Measurements from ENCODE around the gene COL15A1. TPM values are rescaled to one million over a fixed set of nuclear protein-coding genes. Genes with fewer than 3 reads are reported as not detected.

The COL15A1 gene
- total RNA-seq, 4 donors from 2014 or later: 4.6 to 51.9 (median 10.7) TPM

DNA sequence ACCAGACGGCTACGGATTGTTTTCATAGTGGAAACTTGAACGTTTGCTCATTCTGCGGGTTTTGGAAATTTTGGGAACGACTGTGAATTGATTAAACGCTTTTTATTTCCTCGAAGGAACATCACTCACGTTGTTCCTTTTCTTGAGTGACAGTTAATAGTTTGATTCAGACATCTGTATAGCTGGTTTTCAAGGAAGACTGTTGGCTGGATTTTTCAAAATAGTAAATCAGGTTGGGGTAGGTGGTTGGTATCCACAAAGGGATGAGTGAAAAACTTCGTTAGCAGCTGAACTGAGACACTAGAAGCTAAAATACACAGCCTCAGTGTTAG lies 162.3 kb downstream of the COL15A1 start:
- Histone ChIP-seq H3K36me3 (no peaks in the 10 kb centered on the region), H3K27me3 (no peaks in the 10 kb centered on the region), H3K4me3 (peak overlapping the region; percentile 57 to 96 (median 78)), H3K27ac (peak overlapping the region; percentile 88 to 95 (median 93)), H3K4me1 (peaks cover 15 to 73% (median 33%) of the 10 kb centered on the region in 4 donors), H3K9me3 (no peaks in the 10 kb centered on the region)
- 0 to 2% methylated on average over 7 to 9 of the region's 9 CpGs for WGBS, 2 donors (ENCODE audit: low coverage in 1 of 2)
- DNase-seq: no peak
- in situ Hi-C loops (cut with MboI; ENCODE audit: low pct_ligation_motif_present in 1 of 4, low pct_unique_long_range_greater_than_20kb in 1 of 4, low sequenced_read_pairs in 3 of 4): no loop called here
- intact Hi-C loops (cut with DNase I; ENCODE audit: low total_unique reads): no loop called here
- TF ChIP-seq EP300 (IDR thresholded peaks at IDR 0.05; ENCODE audit: low read depth) (no peak), POLR2A (IDR thresholded peaks at IDR 0.05) (no peak), POLR2AphosphoS5 (IDR thresholded peaks at IDR 0.05) (no peak)
- TF ChIP-seq, protein P1, sequence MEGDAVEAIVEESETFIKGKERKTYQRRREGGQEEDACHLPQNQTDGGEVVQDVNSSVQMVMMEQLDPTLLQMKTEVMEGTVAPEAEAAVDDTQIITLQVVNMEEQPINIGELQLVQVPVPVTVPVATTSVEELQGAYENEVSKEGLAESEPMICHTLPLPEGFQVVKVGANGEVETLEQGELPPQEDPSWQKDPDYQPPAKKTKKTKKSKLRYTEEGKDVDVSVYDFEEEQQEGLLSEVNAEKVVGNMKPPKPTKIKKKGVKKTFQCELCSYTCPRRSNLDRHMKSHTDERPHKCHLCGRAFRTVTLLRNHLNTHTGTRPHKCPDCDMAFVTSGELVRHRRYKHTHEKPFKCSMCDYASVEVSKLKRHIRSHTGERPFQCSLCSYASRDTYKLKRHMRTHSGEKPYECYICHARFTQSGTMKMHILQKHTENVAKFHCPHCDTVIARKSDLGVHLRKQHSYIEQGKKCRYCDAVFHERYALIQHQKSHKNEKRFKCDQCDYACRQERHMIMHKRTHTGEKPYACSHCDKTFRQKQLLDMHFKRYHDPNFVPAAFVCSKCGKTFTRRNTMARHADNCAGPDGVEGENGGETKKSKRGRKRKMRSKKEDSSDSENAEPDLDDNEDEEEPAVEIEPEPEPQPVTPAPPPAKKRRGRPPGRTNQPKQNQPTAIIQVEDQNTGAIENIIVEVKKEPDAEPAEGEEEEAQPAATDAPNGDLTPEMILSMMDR (IDR thresholded peaks at IDR 0.05): no peak

DNA sequence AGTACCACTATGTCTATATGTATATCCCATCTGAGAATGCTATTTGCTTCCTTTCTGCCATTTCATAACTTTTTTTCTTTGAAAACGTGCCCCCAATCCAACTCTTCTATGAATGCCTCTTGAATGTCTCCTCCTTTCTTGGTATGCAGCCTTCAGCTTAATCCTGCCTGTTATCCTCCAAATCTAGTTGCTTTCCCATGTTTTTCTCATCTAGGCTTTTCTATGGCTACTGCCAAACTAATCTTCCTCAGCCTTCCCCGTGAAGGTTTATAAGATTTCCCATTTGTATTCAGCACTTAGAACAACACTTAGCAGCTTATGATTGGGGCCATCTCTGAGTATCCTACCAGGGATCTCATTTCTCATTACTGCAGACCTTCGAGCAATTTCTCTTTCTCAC lies 163.7 kb downstream of the COL15A1 start:
- Histone ChIP-seq H3K4me1 (peaks cover 19 to 81% (median 39%) of the 10 kb centered on the region in 4 donors), H3K27ac (peak overlapping the region; percentile 88 to 95 (median 93)), H3K27me3 (no peaks in the 10 kb centered on the region), H3K36me3 (no peaks in the 10 kb centered on the region), H3K4me3 (no peak overlapping the region), H3K9me3 (no peaks in the 10 kb centered on the region)
- intact Hi-C loops (cut with DNase I; ENCODE audit: low total_unique reads): no loop called here
- WGBS, 2 donors (ENCODE audit: low coverage in 1 of 2): 32 to 44% methylated on average over 3 of the region's 3 CpGs
- in situ Hi-C loops (cut with MboI; ENCODE audit: low pct_ligation_motif_present in 1 of 4, low pct_unique_long_range_greater_than_20kb in 1 of 4, low sequenced_read_pairs in 3 of 4): no loop called here
- TF ChIP-seq POLR2AphosphoS5 (IDR thresholded peaks at IDR 0.05) (no peak), POLR2A (IDR thresholded peaks at IDR 0.05) (no peak), EP300 (IDR thresholded peaks at IDR 0.05; ENCODE audit: low read depth) (no peak)
- TF ChIP-seq, protein P1 (IDR thresholded peaks at IDR 0.05): no peak
- DNase-seq: no peak

DNA sequence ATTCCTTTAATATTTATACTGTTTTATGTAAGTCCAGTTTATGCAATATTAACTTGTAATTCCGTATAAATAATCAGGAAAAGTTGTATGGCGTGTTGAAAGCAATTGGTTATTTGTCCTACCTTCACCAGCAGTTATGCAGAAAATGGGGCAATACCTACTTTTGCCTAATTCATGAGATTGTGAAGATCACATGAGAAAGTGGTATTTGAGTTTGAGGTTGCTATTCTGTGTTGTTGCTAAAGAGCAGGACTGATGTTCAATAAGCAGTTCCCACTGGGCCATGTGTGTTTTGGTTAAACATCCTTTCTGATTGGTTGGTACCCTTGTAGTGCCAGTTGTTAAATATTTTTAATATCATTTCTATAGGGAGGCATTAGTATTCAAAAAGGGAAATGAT lies 164.4 kb downstream of the COL15A1 start:
- Histone ChIP-seq H3K9me3 (no peaks in the 10 kb centered on the region), H3K36me3 (no peaks in the 10 kb centered on the region), H3K4me1 (peaks cover 25 to 83% (median 46%) of the 10 kb centered on the region in 4 donors), H3K27me3 (no peaks in the 10 kb centered on the region), H3K27ac (peak overlapping the region; percentile 88 to 95 (median 93)), H3K4me3 (no peak overlapping the region)
- TF ChIP-seq POLR2A (IDR thresholded peaks at IDR 0.05) (no peak), EP300 (IDR thresholded peaks at IDR 0.05; ENCODE audit: low read depth) (no peak), POLR2AphosphoS5 (IDR thresholded peaks at IDR 0.05) (no peak)
- TF ChIP-seq, protein P1 (IDR thresholded peaks at IDR 0.05): no peak
- intact Hi-C loops (cut with DNase I; ENCODE audit: low total_unique reads): no loop called here
- DNase-seq: no peak
- 88 to 90% methylated on average over 2 of the region's 2 CpGs for WGBS, 2 donors (ENCODE audit: low coverage in 1 of 2)
- in situ Hi-C loops (cut with MboI; ENCODE audit: low pct_ligation_motif_present in 1 of 4, low pct_unique_long_range_greater_than_20kb in 1 of 4, low sequenced_read_pairs in 3 of 4): no loop called here

DNA sequence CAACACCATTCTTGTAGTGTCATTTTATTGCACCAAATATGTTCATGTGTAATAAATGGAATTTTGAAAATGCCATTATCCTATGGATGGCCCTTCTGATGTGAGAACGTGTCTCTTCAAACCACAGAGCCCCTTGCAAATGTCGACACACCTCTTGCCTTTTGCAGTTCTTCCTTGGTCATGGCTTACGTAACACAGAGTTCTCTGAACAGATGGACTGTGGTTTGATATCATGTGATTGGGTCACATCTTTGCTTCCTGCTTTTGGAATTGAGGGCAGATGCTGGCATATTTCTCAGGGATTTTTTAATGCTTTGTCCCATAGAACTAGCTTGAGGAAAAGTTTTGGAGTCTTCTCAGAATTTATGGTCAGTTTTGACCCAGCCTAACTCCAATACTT lies 165.8 kb downstream of the COL15A1 start:
- 68 to 77% methylated on average over 3 of the region's 3 CpGs for WGBS, 2 donors (ENCODE audit: low coverage in 1 of 2)
- in situ Hi-C loops (cut with MboI; ENCODE audit: low pct_ligation_motif_present in 1 of 4, low pct_unique_long_range_greater_than_20kb in 1 of 4, low sequenced_read_pairs in 3 of 4): no loop called here
- no peak for TF ChIP-seq EP300 (IDR thresholded peaks at IDR 0.05; ENCODE audit: low read depth)
- TF ChIP-seq POLR2AphosphoS5 (IDR thresholded peaks at IDR 0.05): peak in 1 of 3 donors; percentile 18
- TF ChIP-seq POLR2A (IDR thresholded peaks at IDR 0.05): no peak
- TF ChIP-seq, protein P1 (IDR thresholded peaks at IDR 0.05): no peak

More for the DNA sequence above, 165.8 kb downstream of the COL15A1 start:
- Histone ChIP-seq H3K36me3 (no peaks in the 10 kb centered on the region), H3K4me3 (no peak overlapping the region), H3K4me1 (peaks cover 24 to 84% (median 47%) of the 10 kb centered on the region in 4 donors), H3K27me3 (no peaks in the 10 kb centered on the region), H3K9me3 (no peaks in the 10 kb centered on the region), H3K27ac (peak overlapping the region in 3 of 4 donors; percentile 13 to 37 (median 22))
- intact Hi-C loops (cut with DNase I; ENCODE audit: low total_unique reads): no loop called here
- no peak for DNase-seq

All from transverse colon (tissue), 4 donors.